Stimulated activated CD8-positive, alpha-beta memory T cell treated with anti-CD3 and anti-CD28 coated beads, Interleukin-2, amount 100 ng/mL, for 1 hour (primary cell): Measurements from ENCODE around the gene ARHGEF12.

Source experiments
- DNase-seq, 2 donors: peaks; one replicate each; pipeline ENCODE4 v3.0.0-alpha.2; 2020; ENCODE audit warnings: low read depth in 2 of 2

ARHGEF12 gene

GRCh38 chr11:120516461-120517389, 180.5 kb downstream of the ARHGEF12 start:
- no peak for DNase-seq

- DNase-seq, result no peak
These were observed 181.2 kb downstream of the ARHGEF12 start for GRCh38 chr11:120517390-120517761.

GRCh38 chr11:120517801-120518291, 181.6 kb downstream of the ARHGEF12 start:
- DNase-seq, result no peak

- no peak for DNase-seq
These were observed 182.1 kb downstream of the ARHGEF12 start for GRCh38 chr11:120518356-120518755.

- DNase-seq, result no peak
These were observed 183.3 kb downstream of the ARHGEF12 start for GRCh38 chr11:120519474-120519873.

- no peak for DNase-seq
These were observed 184.0 kb downstream of the ARHGEF12 start for GRCh38 chr11:120520091-120520822.

GRCh38 chr11:120521176-120521575, 185.0 kb downstream of the ARHGEF12 start:
- no peak for DNase-seq

- no peak for DNase-seq
These were observed 185.8 kb downstream of the ARHGEF12 start for GRCh38 chr11:120522021-120522420.

GRCh38 chr11:120522736-120523135, 186.5 kb downstream of the ARHGEF12 start:
- DNase-seq, result no peak

GRCh38 chr11:120523196-120523595, 187.0 kb downstream of the ARHGEF12 start:
- no peak for DNase-seq

- no peak for DNase-seq
These were observed 188.4 kb downstream of the ARHGEF12 start for GRCh38 chr11:120524536-120525085.

- no peak for DNase-seq
These were observed 189.3 kb downstream of the ARHGEF12 start for GRCh38 chr11:120525261-120526171.

GRCh38 chr11:120526241-120526640, 190.0 kb downstream of the ARHGEF12 start:
- DNase-seq, result no peak

GRCh38 chr11:120527111-120527761, 191.0 kb downstream of the ARHGEF12 start:
- no peak for DNase-seq

GRCh38 chr11:120528749-120529148, 192.5 kb downstream of the ARHGEF12 start:
- DNase-seq, result no peak

GRCh38 chr11:120529214-120529613, 193.0 kb downstream of the ARHGEF12 start:
- DNase-seq, result no peak

GRCh38 chr11:120529911-120530310, 193.7 kb downstream of the ARHGEF12 start:
- DNase-seq, result no peak

GRCh38 chr11:120532082-120532831, 196.0 kb downstream of the ARHGEF12 start:
- no peak for DNase-seq

- no peak for DNase-seq
These were observed 196.6 kb downstream of the ARHGEF12 start for GRCh38 chr11:120532832-120533196.
